Measurements from ENCODE around the gene TBC1D1.

GRCh38 chr4:37885496-37885895 lies 5.4 kb upstream of the TBC1D1 start:
- no peak for TF ChIP-seq BACH2 (CRISPR knock-in tag; IDR thresholded peaks at IDR 0.05; ENCODE audit: borderline replicate concordance)
- TF ChIP-seq ARNTL (CRISPR knock-in tag; IDR thresholded peaks at IDR 0.05; ENCODE audit: borderline replicate concordance, low read depth): no peak
- TF ChIP-seq PATZ1 (CRISPR knock-in tag; IDR thresholded peaks at IDR 0.05; ENCODE audit: borderline replicate concordance): no peak
- no peak for TF ChIP-seq CSRNP3 (CRISPR knock-in tag; IDR thresholded peaks at IDR 0.05)
